ENCODE measurements around the gene DBP. TPM values are rescaled to one million over a fixed set of nuclear protein-coding genes. Genes with fewer than 3 reads are reported as not detected.

Gene DBP
- total RNA-seq, 3 donors from 2014 or later (not counting 1 experiment from before 2014, with no cell fraction given): 16.4 to 31.2 (median 24.3) TPM

- H3K36me3 Mint-ChIP-seq: no peaks in the 10 kb centered on the region
- H3K4me3 Mint-ChIP-seq: peak overlapping the region; percentile 95
- peaks cover 32 to 44% of the 10 kb centered on the region in 2 donors for H3K4me1 Mint-ChIP-seq
- peaks cover 36% of the 10 kb centered on the region for H3K4me1 ChIP-seq (ENCODE audit: control insufficient read depth, insufficient read depth, low read length)
- no peaks in the 10 kb centered on the region for H3K36me3 ChIP-seq (ENCODE audit: control insufficient read depth, insufficient read depth, low read length)
- no peaks in the 10 kb centered on the region for H3K27me3 Mint-ChIP-seq (ENCODE audit: low read depth in 2 of 2)
- H3K27me3 ChIP-seq (ENCODE audit: control insufficient read depth, insufficient read depth, low read length): no peaks in the 10 kb centered on the region
- ATAC-seq: no peak
- intact Hi-C loops (cut with micrococcal nuclease): loop anchor here (5.0 to 10.0 kb wide), 7 partner anchors 38 to 1003 kb away; partner anchors contain the start of genes FTL, GYS1, PPP1R15A and RRAS
- DNase-seq: peak in 1 of 2 donors; percentile 47
- no peak for TF ChIP-seq CTCF (IDR thresholded peaks at IDR 0.05)
- no peaks in the 10 kb centered on the region for H3K9me3 ChIP-seq (ENCODE audit: control insufficient read depth, insufficient read depth, low read length)
- WGBS (ENCODE audit: insufficient coverage): 88% methylated on average over 29 of the region's 33 CpGs
- peak overlapping the region; percentile 99 for H3K27ac Mint-ChIP-seq
- peaks cover 0 to 4% of the 10 kb centered on the region in 2 donors for H3K9me3 Mint-ChIP-seq
- H3K4me3 ChIP-seq (ENCODE audit: low read length): no peak overlapping the region
- H3K27ac ChIP-seq (ENCODE audit: low read length): peak overlapping the region; percentile 97
Observed at GRCh38 chr19:48639483-48640375, 2.5 kb upstream of the DBP start.

GRCh38 chr19:48638831-48639381, 1.7 kb upstream of the DBP start:
- peaks cover 38% of the 10 kb centered on the region for H3K4me1 ChIP-seq (ENCODE audit: control insufficient read depth, insufficient read depth, low read length)
- peak overlapping the region; percentile 99 for H3K27ac Mint-ChIP-seq

GRCh38 chr19:48637948-48638830, 1.0 kb upstream of the DBP start:
- ATAC-seq (peak; percentile 46 to 67 (median 50)), DNase-seq (peak; percentile 77 to 96)
- H3K4me1 ChIP-seq (ENCODE audit: control insufficient read depth, insufficient read depth, low read length): peaks cover 45% of the 10 kb centered on the region
- peak overlapping the region; percentile 97 for H3K27ac ChIP-seq (ENCODE audit: low read length)
- intact Hi-C loops (cut with micrococcal nuclease): loop anchor here (1.0 to 10.0 kb wide), 8 partner anchors 8 to 1004 kb away; partner anchors contain the start of genes CA11, GYS1, PPP1R15A and RPL18
- H3K4me3 ChIP-seq (ENCODE audit: low read length): peak overlapping the region; percentile 60
- WGBS (ENCODE audit: insufficient coverage): 4% methylated on average over 27 of the region's 29 CpGs
- no peaks in the 10 kb centered on the region for H3K36me3 Mint-ChIP-seq
- peaks cover 39 to 51% of the 10 kb centered on the region in 2 donors for H3K4me1 Mint-ChIP-seq
- peaks cover 3% of the 10 kb centered on the region for H3K36me3 ChIP-seq (ENCODE audit: control insufficient read depth, insufficient read depth, low read length)
- peaks cover 0 to 4% of the 10 kb centered on the region in 2 donors for H3K9me3 Mint-ChIP-seq
- no peak for TF ChIP-seq CTCF (IDR thresholded peaks at IDR 0.05)
- peak overlapping the region; percentile 95 for H3K4me3 Mint-ChIP-seq
- H3K27me3 Mint-ChIP-seq (ENCODE audit: low read depth in 2 of 2): no peaks in the 10 kb centered on the region
- no peaks in the 10 kb centered on the region for H3K9me3 ChIP-seq (ENCODE audit: control insufficient read depth, insufficient read depth, low read length)
- peak overlapping the region; percentile 99 for H3K27ac Mint-ChIP-seq
- H3K27me3 ChIP-seq (ENCODE audit: control insufficient read depth, insufficient read depth, low read length): no peaks in the 10 kb centered on the region

More at GRCh38 chr19:48638831-48639381, 1.7 kb upstream of the DBP start:
- intact Hi-C loops (cut with micrococcal nuclease): loop anchor here (1.0 to 10.0 kb wide), 7 partner anchors 7 to 1003 kb away; partner anchors contain the start of genes CA11, GYS1, PPP1R15A and RRAS
- no peaks in the 10 kb centered on the region for H3K36me3 ChIP-seq (ENCODE audit: control insufficient read depth, insufficient read depth, low read length)
- ATAC-seq (no peak), DNase-seq (peak in 1 of 2 donors; percentile 51)
- no peaks in the 10 kb centered on the region for H3K27me3 Mint-ChIP-seq (ENCODE audit: low read depth in 2 of 2)
- peak overlapping the region; percentile 60 for H3K4me3 ChIP-seq (ENCODE audit: low read length)
- H3K9me3 ChIP-seq (ENCODE audit: control insufficient read depth, insufficient read depth, low read length): no peaks in the 10 kb centered on the region
- no peaks in the 10 kb centered on the region for H3K36me3 Mint-ChIP-seq
- no peaks in the 10 kb centered on the region for H3K27me3 ChIP-seq (ENCODE audit: control insufficient read depth, insufficient read depth, low read length)
- peaks cover 0 to 4% of the 10 kb centered on the region in 2 donors for H3K9me3 Mint-ChIP-seq
- peak overlapping the region; percentile 95 for H3K4me3 Mint-ChIP-seq
- peaks cover 39 to 50% of the 10 kb centered on the region in 2 donors for H3K4me1 Mint-ChIP-seq
- WGBS (ENCODE audit: insufficient coverage): 98% methylated on average over 12 of the region's 16 CpGs
- TF ChIP-seq CTCF (IDR thresholded peaks at IDR 0.05): no peak
- H3K27ac ChIP-seq (ENCODE audit: low read length): peak overlapping the region; percentile 97

Measured in natural killer cell (primary cell).